Stimulated activated CD4-positive, alpha-beta T cell treated with anti-CD3 and anti-CD28 coated beads, Interleukin-15, amount 100 ng/mL, for 48 hours (primary cell): ENCODE data around the gene ALOXE3.
"Not testable (repeated sequence)": the region's sequence is repeated elsewhere in the genome, so short reads cannot be mapped to it uniquely, and the experiment has no call there.

Source experiments
- DNase-seq, 2 donors: peaks; one replicate each; pipeline ENCODE4 v3.0.0-alpha.2; 2020; ENCODE audit warnings: low read depth in 2 of 2

ALOXE3 gene

DNA sequence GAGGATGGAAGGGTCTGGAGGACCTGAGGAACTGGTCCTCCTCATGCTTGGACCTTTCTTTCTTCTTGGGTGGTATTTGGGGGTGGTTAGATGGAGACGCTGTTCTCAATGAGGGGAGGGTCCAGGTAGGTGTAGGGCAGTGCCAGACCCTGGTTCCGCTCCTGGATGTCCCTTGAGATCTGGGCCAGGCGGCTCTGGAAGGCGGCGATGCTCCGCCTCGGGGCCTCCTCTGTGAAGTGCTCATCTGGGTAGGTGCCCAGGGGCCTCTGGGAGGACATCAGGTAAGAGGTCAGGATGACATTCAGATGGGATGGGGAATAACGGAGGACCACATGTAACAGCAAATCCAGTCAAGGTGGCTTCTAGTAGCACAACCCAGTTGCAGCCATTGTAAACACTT is 21.8 kb downstream of the ALOXE3 start:
- DNase-seq, result no peak

GRCh38 chr17:8095361-8095760 is 23.0 kb downstream of the ALOXE3 start:
- no peak for DNase-seq

GRCh38 chr17:8091033-8091687 is 27.2 kb downstream of the ALOXE3 start:
- no peak for DNase-seq

GRCh38 chr17:8089728-8090127 is 28.6 kb downstream of the ALOXE3 start:
- no peak for DNase-seq

DNA sequence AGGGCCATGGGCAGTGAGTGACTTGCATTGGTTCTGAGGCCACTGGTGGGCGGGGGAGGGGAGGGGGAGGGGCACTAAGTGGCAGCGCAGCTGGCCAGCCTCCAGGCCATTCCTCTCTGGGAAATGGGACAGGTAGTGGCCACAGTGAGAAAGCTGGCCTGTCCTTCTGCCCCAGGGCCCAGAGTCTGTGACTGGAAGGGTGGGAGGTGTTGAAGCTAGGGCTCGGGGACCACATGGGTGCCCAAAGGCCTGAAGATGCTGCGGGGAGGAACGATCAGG is 30.4 kb downstream of the ALOXE3 start:
- DNase-seq, result no peak

DNA sequence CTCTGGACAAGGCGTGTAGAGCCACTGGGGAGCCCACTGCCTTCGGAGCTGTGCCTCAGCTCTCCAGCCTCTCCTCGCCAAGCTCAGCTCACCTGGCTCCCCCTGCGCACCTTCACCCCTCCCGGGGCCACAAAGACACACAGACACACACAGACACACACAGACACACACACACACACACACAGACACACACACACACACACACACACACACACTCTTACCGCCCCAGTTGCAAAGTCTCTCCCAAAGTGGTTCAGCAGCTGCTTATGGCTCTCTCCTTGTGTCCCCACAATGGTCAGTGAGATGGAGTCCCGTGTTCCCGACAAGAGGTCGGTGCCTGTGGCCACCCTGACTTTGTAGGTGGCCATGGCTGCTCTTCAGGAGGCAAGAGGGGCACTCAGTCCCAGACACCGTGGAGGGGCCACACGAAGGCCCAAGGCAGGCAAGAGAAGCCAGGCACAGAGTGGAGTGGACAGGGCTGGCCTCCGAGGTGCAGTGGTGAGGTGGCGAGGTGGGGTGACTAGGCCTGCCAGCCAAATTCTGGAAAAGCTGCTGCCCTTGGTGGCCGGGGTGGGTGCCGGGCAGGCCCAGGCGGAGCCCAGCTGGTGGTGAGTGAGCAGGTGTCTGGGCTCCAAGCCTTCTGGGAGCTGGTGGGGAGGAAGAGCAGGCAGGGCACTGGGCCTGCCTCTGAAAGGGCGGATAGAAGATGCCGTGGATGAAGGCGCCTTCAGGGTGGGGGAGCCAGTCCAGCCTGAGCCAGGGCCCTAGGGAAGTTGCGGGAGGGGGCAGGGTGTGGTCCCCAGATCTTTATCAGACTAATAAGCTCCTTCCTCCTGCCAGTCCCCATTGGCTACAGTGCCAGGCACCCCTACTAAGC is 31.0 kb downstream of the ALOXE3 start, which contains the start of gene ALOX12B:
Gene ALOX12B, minus strand, starts transcription at position 642 of the 877 bp plus-strand sequence. Its CDS starts 274 bp downstream, at position 368.
- DNase-seq, result no peak

- DNase-seq, result no peak
Measured at GRCh38 chr17:8084250-8084649, 34.1 kb downstream of the ALOXE3 start.

- no peak for DNase-seq
Measured at GRCh38 chr17:8082292-8082691, 36.0 kb downstream of the ALOXE3 start.

- DNase-seq, result no peak
Measured at GRCh38 chr17:8081876-8082275, 36.4 kb downstream of the ALOXE3 start.

DNA sequence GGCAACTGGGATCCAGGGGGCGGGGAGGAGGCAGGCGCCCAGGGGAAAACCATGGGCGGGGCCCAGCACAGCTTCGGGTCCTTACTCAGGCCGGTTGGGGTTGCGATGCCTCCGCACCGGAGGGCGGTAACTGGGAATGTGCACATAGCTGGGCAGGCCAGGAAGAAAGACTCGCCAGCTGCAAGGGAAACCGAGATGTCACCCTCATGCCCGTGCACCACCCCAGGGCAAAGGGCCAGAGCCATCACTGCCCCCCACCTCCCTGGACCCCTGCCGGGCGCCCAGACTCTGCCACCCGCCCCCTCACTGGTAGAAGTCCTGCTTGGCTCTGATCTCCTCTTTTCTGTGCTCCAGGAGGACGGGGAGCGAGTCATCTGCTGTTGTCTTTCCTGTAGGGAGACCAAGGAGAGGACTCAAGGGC is 37.5 kb downstream of the ALOXE3 start:
- DNase-seq, result no peak

GRCh38 chr17:8080208-8080798 is 38.0 kb downstream of the ALOXE3 start:
- no peak for DNase-seq

- peak; percentile 67 to 75 for DNase-seq
Measured at GRCh38 chr17:8079291-8080207, 38.8 kb downstream of the ALOXE3 start.

DNA sequence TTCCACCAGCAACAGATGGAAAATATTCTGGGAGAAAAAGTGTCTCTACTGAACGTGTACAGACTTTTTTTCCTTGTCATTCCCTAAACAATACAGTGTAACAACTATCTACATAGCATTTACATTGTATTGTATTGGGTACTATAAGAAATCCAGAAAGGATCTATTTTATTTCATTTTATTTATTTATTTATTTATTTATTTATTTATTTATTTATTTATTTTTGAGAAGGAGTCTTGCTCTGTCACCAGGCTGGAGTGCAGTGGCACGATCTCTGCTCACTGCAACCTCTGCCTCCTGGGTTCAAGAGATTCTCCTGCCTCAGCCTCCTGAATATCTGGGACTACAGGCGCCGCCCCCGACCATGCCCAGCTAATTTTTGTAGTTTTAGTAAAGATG is 40.4 kb downstream of the ALOXE3 start:
- DNase-seq, result not testable (repeated sequence)

DNA sequence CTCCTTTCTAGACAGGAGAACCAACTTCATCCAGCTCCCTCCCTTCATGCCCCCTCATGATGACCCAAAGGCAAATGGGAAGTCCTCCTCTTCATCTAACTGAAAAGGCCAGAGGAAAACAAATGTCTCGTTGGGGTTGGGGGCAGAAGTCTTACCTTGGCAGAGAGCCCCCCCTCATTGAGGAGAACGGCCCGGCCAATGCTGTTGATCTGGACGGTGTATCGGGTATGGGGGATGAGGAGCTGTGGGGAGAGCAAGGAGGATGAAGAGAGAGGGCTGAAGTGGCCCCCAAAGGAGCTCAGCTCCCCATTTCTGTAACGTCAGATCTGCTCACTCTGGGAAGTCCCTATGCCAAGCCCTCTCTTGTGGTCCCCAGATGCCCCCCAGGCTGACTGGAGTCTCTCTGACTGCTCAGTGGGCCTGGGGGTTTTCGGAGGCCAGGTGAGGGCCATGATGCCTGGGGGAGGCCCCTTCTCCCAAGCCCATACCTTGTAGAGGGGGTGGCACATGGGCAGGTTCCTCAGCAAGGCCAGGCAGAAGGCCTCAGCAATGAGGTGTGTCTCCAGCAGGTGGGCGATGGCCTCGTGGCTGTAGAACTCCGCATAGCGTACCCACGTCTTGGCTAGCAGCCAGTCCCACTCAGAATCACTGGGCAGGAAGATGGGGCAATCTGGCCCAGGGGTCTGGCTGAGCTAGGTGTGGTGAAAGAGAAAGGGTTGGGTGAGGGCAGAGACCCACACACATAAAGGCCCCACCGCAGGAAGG is 41.6 kb downstream of the ALOXE3 start:
- no peak for DNase-seq

DNA sequence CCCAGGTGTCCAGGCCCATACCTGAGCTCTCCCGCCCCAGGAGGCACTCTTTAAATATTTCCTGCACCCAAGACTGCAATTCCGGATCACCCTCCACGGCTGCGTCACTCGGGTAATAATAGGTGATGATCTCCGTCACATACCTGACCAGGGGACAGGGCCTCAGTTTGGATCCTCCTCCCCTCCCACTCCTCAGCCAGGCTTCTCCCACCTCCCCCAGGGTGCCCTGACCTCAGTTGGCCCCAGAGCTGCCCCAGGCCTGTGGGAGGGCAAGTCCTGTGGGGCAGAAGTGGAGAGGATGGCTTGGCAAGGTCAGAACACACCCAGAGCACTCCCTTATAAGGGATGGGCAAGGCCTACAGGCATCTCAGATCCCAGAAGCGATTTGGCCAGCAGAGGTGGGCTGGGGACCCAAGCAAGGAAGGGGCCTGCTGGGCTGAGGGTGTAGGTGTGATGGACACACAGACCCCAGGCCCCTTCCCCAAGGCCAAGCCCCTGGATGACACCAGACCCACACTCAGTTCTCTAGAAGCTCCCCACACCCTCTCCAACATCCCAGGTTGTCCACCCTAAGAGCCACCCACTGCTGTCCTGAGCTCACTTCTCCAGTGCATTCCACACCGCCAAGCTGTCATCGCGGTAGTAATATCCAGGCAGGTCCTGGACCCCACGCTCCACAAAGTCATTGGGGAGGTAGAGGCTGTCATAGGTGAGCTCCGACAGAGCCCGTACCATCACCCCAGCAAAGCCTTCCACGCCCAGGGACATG is 42.6 kb downstream of the ALOXE3 start:
- DNase-seq, result no peak

DNA sequence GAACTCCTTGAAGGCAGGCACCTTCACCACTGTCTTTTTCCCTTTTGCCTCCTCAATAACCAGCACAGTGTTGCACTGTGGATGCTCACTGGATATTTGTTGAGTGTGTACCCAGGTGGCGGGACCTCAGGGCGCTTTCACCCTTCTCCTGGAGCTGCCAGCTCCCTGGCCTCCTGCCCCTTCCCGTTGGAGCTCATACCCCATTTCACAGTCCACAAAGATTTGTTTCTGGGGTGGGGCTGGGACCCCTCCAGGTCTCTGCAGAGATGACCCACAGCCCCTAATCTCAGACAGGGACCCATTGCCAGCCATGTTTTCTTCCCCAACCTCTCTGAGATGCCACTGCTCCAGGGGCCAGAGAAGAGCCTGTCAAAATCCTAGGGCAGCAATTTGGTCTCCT is 43.2 kb downstream of the ALOXE3 start:
- DNase-seq, result no peak

DNA sequence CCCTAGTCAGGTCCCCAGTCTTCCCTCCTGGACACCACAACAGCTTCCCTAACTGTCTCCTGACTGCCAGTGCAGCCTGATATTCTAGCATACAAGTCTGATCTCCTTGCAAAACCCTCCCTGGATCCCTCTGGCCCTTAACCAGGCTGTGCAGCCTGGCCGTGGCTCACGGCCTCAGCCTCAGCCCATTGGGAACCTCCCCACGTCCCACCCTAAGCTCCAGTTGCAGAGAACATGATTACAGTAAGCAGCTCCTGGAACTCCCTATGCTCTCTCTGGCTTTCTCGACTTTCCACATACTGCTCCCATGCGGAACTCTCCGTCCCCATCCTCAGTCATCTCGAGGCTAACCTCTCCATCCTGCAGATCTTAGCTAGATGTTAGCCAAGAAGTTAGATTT is 43.8 kb downstream of the ALOXE3 start:
- no peak for DNase-seq

DNA sequence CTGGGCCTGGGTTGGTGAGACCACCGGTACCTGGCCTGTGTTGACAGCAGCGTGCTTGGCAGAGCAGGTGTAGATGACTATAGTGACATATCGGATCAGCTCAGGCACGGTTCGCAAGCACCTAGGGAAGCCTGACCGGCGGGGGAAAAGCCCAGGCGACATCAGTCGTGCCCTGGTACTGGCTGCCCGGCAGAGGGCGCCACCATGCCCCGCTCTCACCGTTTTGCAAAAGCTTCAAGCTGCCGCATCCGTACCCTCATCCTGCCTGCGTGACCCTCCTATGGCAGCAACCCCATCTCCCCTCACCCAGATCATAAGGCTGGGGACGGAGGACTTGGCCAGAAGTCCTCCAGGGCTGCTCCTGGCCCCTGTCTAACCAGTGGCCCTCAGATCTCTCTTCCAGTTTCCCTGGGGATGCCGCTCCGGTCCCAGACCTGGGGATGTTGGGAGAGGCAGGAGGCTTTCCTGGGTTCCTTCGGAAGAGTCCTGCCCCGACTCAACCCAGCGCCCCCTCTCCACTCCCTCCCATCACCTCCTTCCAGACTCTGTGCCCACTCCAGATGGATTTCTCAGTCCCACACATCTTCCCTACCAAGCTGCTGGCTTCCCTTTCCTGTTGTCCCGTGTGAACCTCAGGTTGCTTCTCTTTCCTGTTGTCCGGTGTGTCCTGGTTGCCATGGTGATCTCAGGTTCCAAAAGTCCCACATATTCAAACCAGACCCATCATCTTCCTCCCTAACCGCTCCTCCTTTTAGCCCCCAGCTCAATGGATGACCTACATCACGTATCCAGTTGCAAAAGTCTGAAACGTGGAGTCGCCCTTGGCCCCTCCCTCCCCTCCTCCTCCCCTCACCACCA is 44.5 kb downstream of the ALOXE3 start:
- peak; percentile 65 to 82 for DNase-seq

DNA sequence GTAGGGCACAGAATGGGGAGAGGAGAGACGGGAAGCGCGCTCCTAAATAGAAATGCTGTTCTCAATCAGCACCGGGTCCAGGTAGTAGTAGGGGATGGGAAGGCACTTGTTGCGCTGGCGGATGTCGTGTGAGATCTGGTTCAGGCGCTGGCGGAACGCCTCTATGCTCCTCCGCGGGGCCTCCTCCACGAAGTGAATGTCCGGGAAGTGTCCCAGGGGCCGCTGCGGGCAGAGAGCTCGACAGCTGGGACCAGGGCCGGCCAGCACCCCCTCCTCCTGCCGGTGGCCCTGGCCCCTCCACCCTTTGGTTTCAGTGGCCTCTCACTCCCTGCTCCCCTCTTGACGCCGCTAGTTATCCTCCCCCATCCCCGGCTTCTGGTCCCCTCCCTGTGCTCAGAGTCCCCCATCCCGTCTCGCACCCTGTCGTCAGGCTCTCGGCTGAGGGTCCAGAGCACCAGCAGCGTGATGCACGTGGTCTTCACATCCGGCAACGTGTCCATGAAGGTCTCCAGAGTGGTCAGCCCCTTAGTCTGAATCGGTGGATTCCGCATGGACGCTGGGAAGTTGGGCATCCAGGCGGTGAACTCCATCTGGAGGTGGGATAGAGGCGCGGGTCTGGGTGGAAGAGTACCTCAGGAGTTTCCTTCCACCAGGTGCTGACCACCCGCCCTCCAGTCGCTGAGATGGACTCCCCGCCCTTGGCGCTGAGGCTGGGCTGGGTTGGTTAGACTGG is 45.4 kb downstream of the ALOXE3 start:
- DNase-seq, result no peak
